NCI-H2196 treated with DMSO at 0.1 percent for 48 hours (cell line): ENCODE measurements around the gene SLC7A5.
"Not testable (repeated sequence)": the region's sequence is repeated elsewhere in the genome, so short reads cannot be mapped to it uniquely, and the experiment has no call there.

ENCODE experiments used
- DNase-seq: peaks from one replicate; lab custom pipeline; 2025; ENCODE audit not compliant: unreplicated experiment; lab: John Stamatoyannopoulos, UW

Gene SLC7A5

DNA sequence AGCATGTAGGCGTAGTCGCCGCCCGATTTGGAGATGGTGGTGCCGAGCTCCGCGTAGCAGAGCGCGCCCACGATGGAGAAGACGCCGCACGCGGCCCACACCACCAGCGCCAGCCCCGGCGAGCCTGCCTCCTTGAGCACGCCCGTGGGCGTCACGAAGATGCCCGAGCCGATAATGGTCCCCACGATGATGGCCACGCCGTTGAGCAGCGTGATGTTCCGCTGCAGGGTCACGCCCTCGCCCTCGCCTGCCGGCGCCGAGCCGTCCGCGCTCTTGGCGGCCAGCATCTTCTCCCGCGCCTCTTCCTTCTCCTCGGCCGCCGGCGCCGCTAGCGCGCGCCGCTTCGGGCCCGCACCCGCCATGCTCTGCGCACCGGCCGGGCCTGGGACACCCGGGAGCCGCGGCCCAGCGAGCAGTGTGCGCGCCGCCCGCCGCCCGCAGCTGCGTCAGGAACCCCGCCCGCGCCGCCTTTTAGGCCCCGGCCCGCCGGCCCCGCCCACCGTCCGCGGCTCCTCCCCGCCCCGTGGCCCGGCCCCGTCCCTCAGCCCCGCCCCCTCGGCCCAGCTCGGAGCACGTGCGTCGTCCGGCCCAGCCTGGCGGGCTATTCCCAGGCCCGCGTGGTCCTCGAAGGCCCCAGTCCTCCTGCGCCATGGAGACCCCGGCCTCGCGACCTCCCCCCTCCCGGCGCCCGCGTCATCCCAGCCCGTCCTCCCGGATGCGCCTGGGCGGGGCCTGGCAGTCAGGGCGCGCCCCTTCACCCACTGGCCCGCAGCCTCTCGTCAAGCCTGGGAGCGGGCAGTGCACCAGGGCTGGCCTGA, at the start of gene SLC7A5:
Gene SLC7A5 (minus strand): TSS at position 447 of the 818 bp plus-strand sequence. CDS start 85 bp downstream, at position 362.
- DNase-seq, result not testable (repeated sequence)

- no peak for DNase-seq
Observed at GRCh38 chr16:87918338-87918737, 49.0 kb upstream of the SLC7A5 start.

GRCh38 chr16:87917503-87917902, 48.2 kb upstream of the SLC7A5 start:
- DNase-seq, result no peak

GRCh38 chr16:87914812-87915211, 45.5 kb upstream of the SLC7A5 start:
- DNase-seq, result no peak

DNA sequence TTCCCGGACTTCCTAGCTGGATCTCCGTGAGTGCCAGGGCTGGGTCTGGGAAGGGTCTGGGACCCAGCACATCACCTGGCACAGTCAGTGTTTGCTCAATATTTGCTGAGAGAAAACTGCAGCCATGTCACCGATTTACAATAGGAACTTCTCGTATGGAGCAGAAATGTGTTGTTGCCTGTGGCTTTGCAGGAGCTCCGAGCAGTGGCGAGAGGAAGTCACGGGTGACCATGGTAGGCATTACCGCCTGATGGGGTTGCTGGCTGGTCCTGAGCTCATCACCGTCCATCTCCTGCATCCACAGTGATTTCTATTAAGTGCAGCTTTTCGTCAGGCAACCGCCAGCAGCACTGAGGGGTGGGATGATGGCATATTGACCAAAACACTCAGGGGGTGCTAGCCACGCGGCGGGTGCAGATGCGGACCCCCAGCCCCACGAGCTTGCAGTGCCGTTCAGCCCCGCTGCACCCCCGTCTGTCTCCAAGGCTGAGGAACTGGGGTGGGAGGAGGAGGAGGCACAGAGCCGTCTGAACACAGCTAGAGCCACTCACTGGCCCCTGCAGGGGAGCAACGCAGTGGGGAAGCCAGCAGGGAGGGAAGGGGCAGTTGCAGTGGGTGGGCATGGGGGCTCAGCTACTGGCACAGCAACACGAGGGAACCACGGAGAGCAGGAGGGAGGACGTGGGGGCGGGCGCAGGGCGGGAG, 44.9 kb upstream of the SLC7A5 start:
- DNase-seq, result not testable (repeated sequence)

DNA sequence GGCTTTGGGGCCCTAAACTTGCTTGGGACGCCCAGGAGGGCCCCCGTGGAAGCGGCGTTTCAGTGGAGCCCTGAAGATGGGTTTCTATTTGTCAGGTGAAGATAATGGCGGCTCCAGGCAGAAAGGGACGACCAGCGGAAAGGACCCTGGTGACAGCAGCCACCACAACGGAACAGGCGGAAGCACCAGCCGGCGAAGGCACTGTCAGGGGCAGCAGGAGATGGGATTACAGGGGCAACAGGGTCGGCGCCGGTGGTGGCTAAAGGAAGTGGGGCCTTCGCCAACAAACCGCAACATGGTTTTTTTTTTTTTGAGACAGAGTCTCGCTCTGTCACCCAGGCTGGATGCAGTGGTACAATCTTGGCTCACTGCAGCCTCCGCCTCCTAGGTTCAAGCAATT, 43.4 kb upstream of the SLC7A5 start:
- DNase-seq, result not testable (repeated sequence)

GRCh38 chr16:87911106-87911763, 41.9 kb upstream of the SLC7A5 start:
- peak; percentile 16 for DNase-seq

GRCh38 chr16:87909203-87909935, 40.1 kb upstream of the SLC7A5 start:
- DNase-seq, result peak; percentile 10

- DNase-seq, result not testable (repeated sequence)
Observed at GRCh38 chr16:87908101-87908500, 38.8 kb upstream of the SLC7A5 start.

DNA sequence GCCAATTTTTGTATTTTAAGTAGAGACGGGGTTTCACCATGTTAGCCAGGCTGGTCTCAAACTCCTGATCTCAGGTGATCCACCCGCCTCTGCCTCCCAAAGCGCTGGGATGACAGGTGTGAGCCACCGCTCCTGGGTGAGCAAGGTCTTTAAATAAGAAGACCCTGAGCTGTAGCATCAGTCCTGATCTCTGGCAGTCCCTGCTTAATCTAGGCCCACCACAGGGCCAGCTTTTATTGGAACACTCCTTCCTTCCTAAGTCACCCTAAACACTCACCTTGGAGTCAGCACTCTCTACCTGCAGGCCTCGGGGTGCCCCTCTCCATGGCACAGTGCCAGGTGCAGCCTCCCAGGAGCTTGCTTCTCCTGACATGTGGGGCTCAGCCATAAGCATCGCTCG, 36.2 kb upstream of the SLC7A5 start:
- DNase-seq, result not testable (repeated sequence)

- not testable (repeated sequence) for DNase-seq
Observed at GRCh38 chr16:87904963-87905362, 35.7 kb upstream of the SLC7A5 start.

- not testable (repeated sequence) for DNase-seq
Observed at GRCh38 chr16:87900489-87900888, 31.2 kb upstream of the SLC7A5 start.

- DNase-seq, result no peak
Observed at GRCh38 chr16:87897521-87898505, 28.5 kb upstream of the SLC7A5 start.

DNA sequence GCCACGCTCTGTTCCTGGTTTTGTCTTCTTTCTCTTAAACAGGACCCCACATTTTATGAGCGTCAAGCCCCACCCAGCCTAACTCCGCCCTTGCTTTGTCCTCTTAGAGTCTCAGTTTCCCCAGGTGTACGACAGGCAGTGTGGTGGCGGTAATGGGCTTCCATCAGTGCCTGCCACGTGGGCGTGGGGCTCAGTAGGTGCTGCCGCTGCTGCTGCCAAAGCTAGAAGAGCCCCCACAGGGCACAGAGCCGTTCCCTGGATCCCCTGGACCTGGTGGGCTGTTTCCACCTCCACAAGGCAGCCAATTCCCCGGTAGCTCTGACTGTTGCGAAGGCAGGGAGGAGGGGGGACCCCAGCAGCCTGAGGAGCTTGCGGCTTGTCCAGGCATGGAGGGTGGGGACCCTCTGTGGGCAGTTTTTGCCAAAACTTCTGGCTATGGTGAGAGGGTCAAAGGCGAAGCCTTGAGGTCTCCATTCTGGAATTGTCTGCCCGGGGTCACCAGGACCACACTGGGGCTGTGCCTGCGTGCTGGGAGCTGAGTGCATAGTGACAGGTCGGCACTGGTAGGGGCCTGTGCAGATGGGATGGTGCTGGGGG, 27.7 kb upstream of the SLC7A5 start:
- DNase-seq, result not testable (repeated sequence)

- DNase-seq, result not testable (repeated sequence)
Observed at GRCh38 chr16:87896176-87896890, 27.0 kb upstream of the SLC7A5 start.

- no peak for DNase-seq
Observed at GRCh38 chr16:87895641-87896141, 26.4 kb upstream of the SLC7A5 start.

DNA sequence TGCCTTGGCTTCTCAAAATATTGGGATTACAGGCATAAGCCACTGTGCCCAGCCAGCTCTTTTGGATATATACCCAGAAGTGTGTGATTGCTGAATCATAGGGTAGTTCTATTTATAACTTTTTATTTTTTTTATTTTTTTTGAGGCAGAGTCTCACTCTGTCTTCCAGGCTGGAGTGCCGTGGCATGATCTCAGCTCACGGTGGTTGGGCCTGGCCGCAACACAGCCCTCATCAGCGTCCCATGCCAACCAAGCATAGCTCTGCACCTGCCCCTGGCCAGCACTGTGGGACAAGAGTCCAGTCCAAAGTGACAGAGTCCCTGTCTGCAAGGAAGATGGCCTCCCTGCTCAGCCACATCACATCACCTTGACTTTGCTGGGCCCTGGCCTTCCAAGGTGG, 24.7 kb upstream of the SLC7A5 start:
- DNase-seq, result not testable (repeated sequence)

- no peak for DNase-seq
Observed at GRCh38 chr16:87891764-87892163, 22.5 kb upstream of the SLC7A5 start.
